ENCODE measurements around the gene MFSD2A.
"Not testable (repeated sequence)": the region's sequence is repeated elsewhere in the genome, so short reads cannot be mapped to it uniquely, and the experiment has no call there.

The MFSD2A gene

DNA sequence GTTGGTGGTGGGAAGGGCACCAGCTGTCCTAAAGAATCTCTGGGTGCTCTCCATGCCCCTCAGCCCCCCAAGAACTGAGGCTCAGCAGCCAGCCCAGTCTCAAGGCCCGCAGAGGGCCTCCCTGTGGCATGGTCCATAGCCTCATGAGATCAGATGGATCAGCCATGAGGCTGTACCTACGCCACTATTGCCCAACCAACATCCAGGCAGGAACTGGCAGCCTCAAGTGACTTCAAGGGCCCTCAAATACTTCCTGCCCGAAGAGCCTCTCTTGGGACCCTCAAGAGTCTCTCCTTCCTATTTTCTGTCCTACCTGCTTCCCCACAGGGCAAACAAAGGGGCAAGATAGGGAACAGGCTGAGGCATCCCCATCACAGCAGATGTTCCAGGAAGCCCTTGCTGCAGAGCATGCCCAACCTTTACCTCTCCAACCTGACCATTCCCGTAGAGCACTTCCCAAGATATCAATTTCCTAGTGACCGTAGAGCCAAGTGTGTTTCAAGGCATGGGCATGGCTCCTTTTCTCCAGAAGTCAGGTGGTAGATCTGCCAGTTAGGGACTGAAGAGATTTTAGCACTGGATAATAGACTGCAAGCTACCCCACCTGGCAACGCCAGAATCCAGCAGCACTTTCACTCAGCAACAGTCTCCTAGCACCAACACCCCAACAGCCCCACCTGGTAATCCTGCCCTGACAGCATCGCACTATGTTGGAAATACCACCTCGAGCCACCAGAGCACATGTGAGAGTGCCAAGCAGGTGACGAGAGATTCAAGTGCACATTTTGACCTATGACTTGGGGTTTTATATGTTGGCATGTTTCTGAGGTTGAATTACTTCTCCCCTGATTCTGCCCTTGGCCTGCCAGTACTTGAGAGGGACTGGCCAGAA is 13.7 kb upstream of the MFSD2A start:
- DNase-seq, result no peak

DNA sequence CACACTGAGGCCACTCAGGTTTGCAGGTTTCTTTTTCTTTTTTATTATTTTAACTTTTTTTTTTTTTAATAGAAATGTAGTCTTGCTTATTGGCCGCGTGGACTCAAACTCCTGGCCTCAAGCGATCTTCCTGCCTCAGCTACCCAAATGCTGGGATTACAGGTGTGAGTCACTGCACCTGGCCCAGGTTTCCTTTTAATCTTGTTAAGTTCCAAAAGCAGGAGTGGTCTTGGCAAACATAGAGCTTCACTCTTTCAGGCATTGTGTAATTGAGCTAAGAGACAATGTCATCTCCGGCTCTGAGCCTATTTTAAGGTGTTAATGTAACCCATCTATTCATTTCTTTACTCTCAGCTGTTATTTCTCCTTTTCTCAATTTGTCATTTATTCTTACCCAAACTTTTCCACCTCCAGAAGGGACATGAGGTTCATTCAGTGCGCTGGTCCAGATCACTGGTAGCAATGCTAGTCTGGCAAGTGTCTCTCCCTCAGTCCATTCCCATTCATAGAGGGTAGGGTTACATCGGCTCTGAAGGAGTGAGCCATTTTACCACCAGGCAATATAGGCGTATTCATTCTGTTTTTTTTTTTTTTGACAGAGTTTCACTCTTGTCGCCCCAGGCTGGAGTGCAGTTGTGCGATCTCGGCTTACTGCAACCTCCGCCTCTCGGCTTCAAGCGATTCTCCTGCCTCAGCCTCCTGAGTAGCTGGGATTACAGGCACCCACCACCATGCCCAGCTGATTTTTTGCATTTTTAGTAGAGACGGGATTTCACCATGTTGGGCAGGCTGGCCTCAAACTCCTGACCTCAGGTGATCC is 11.3 kb upstream of the MFSD2A start:
- DNase-seq, result no peak

DNA sequence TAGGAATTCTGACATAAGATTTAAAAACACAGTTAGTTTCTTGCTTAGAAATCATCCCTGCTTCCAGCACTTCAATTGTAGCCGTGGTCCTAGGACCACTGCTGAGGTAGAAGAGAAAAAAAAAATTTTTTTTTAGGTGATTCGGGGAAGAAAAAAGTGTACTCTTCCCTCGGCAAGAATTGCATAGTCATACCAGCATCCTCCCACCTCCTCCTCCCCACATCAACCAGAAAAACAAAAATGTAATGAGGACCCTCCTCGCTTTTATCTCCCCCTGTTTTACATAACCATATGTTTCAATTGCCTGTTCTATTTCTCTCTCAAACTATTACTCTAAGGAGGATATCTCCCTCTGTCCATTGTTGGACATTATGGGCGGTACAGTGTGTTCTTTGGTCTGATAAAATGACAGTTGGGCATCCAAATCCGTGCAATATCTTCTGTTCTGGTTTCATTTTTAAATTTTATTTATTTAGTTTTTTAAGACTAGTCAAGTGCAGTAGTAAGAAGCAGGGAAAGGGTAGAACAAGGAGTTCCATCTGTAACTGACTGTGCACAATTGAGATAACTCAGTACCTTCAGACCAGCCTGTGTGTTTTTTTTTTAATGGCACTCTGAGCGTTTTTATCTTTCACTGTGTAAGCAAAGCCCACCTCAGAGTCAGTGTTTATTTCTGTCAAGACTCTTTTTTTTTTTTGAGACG is 10.4 kb upstream of the MFSD2A start:
- DNase-seq, result no peak

DNA sequence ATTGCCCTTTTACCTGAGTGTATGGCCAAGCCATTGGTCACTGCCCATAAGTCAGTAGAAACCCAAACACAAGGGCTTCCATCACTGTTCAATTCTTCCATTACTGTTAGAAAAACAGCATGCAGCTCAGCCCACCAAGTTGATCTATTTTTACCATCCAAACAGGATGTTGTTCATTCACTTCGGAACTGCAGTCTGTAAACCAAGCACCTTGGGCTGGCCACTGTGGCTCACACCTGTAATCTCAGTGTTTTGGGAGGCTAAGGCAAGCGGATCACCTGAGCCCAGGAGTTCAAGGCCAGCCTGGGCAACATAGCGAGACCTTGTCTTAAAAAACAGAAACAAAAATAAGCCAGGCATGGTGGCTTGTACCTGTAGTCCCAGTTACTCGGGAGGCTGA is 8.7 kb upstream of the MFSD2A start:
- no peak for DNase-seq

DNA sequence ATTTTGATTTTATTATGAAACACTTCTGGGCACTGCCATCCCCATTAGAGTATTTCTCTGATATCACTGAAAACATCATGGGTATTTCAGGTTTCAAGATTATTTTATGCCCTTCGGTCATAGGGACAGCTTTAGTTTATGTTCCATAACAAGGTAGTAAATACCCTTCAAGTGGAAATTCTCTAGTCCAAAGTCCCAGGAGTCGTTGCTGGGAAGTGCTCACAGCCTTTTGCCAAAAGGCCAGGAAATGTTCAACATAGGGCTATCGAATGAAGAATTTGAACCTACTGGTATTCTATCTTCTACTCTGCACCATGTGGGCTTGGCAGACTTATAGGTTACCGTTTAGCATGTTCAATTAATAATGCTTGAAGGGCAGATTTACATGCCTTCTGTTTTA is 7.7 kb upstream of the MFSD2A start:
- DNase-seq, result no peak

DNA sequence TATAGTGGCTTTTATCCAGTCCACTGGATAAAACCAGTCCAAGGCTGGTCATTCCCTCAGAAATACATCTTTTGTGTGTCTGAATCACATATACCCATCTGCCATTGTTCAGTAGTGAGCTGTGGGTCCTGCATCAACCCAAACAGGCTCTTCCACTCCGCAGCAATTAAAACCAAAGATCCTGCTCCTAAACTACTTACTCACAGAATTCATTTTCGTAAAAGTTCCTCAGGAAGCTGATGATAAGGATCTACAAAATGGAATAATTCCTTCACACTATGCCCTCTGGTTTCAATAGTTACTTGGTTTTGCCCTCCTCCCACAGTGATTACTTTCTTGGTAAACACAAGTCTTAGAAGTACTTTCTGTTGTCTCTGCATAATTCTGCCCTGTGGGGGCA is 5.1 kb upstream of the MFSD2A start:
- DNase-seq, result no peak

DNA sequence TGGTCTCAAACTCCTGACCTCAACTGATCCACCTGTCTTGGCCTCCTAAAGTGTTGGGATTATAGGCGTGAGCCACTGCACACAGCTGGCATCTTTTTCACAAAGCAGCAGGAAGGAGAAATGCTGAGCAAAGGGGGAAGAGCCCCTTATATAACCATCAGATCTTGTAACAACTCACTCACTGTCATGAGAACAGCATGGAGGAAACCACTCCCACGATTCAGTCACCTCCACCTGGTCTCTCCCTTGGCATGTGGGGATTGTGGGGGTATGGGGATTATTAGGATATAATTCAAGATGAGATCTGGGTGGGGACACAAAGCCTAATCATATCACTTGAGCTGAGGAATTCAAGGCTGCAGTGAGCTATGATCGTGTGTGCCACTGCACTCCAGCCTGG is 3.0 kb upstream of the MFSD2A start:
- no peak for DNase-seq

DNA sequence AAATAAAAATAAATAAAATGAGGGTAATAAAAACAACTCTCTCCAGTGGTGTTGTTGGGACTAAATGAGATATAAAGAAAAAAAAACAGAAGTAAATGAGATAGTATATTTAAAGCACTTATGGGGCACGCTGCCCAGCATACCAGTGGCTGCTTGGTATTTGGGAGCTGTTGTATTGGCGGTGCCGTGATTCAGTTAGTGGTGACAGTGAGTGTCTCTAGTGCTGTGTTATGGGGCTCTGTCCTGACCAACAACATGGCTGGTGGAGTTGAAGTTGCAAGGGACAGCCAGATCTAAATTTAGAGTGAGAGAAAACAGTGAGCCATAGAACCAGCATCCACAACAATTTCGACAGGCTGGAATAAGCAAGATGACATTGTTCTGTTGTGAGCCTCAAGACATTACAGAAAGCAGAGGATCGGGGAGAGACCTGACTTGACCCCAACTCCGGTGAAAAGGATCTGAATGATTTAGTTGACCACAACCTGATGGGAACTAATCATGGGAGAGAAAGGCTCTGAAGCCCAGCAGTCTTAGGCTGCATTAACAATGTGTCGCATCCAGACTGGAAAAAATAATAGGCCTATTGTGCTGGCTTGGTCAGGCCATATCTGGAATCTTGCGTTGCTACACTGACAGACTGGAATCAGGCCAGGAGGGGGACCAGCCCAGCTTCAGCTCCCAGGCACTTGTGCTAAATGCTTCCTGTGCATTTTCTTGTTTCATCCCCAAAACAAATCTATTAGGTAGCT is 2.4 kb upstream of the MFSD2A start:
- DNase-seq, result no peak

DNA sequence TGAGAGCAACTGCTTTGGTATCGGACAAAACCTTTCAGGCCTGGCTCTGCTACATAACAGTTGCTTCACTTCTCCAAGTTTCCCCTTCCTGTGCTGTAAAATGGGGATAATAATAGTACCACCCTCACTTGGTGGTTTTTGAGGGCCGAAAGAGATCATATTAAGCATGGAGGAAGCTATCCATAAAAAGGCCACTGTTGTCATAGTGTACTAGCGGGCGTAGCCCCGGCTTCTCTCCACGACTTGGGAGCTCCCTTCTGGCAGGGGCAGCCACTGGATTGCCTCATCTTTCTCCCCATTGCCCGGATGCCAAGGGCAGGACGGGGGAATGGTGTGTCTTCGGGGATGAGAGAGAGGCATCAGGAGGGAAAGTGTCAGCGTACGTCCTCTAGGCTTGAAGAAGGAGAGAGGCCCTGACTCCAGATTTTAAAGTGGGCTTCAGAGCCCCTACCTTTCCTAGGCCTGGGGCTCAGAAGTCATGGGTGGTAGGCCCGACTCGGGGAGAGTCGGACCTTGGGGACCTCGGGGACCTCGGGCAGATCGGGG is 548 bp upstream of the MFSD2A start:
- no peak for DNase-seq

DNA sequence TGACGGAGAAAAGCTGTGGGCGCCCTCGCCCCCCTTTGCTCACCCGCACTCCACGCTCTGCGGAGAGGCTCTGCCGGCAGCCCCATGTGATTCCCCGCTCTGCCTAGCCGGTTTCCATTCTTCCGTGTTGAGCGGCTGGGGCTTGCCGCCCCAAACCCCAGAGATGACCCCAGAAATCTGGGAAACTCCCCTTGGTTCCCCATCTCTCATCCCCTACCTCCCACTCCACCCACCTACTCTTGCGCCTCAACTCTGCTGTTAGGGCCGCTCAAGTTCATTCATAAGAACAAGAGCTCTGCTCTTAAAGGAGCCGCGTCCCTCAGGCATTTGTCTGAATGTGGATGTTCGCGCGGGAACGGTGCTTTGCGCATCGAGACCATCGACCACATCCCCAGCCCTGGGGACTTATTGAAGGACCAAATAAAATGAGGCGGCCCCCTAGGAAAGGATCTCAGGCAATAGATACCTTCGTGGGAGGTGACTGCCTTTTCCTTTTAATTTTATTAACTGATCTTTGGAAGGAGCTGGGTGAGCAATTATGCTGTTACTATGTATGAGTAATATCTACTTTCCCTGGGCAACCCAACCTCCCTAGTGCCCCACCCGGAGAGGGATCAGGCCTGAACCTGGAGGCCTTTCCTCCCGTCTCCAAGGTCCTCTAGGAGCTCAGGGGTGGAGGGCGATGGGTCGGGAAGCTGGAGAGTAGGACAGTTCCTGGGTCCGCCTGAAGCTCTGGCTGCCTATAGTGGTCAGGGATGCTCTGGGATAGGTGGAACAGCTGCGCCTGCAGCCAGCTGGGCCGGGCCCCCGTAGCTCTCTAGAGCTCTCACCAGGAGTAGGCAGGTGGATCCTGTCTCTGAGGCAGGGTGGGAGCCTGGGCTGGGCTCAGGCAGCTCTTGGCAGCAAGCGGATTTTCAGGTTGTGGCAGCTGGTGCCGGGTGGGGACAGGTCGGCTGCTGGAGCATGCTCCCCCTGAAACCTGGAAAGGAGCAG is 898 bp downstream of the MFSD2A start:
- DNase-seq, result peak; percentile 36

DNA sequence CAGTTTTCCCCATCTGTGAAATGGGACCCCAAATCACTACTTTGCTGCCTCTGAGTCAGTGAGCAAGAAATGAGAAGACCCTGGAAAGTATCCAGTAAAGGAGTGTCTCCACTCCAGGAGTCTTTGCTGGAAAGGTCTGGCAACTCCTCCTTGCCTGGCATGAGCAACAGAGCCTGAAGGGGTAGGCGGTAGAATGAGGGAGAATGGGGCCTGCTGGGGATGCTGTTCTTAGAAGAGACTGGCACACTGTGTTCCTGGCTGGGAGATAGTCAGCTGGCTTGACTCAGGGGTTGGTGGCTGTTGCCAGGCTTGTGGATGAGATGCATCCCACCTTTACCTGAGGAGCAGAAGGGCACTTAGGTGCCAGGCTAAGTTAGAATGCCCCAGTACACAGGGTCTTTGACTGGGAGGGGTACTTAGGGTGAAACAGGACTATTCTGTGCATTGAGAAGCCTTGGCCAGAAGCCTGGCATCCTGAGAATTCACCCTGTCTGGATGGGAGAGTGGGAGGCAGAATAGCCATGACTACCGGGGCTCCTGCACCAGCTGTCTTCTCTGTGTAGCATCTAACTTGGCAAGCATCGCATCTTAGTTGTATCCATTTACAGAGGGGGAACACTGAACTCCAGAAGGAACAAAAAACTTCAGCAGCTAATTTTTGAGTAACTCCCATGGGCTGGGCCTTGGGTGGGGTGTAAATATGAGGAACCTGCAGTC is 2.5 kb downstream of the MFSD2A start:
- DNase-seq, result no peak

DNA sequence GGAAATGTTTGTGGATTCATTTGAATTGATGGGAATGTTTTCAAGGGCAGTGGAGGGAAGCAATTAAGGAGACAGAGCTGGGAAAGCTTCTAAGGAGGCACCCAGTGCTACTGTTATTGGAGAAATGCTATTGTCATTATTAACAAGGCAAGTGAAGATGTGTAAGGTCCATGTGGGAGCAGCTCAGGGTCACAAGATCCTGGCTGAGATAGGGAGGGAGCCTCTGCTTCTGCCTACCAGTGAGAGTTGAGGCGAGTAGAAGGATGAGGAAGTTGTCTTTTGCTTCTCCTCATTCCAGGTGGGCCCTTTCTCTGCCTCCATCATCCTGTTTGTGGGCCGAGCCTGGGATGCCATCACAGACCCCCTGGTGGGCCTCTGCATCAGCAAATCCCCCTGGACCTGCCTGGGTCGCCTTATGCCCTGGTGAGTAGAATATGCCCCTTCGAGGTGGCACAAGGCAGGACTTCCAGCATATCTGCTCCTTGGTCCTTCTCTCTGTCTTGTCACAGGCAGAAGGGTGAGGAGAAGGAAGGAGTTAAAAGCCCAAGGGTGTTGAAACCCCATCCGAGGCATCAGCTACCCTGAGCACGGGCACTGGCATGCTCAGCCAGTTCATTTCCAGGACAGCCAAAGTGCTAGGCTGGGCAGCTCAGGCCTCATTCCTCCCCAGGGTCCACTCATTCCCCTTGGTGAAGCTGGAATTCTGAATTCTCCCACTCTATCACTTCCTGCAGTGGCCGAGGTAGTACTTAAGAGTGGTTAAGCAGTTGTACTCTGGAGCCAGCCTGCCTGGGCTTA is 3.7 kb downstream of the MFSD2A start:
- DNase-seq, result no peak

DNA sequence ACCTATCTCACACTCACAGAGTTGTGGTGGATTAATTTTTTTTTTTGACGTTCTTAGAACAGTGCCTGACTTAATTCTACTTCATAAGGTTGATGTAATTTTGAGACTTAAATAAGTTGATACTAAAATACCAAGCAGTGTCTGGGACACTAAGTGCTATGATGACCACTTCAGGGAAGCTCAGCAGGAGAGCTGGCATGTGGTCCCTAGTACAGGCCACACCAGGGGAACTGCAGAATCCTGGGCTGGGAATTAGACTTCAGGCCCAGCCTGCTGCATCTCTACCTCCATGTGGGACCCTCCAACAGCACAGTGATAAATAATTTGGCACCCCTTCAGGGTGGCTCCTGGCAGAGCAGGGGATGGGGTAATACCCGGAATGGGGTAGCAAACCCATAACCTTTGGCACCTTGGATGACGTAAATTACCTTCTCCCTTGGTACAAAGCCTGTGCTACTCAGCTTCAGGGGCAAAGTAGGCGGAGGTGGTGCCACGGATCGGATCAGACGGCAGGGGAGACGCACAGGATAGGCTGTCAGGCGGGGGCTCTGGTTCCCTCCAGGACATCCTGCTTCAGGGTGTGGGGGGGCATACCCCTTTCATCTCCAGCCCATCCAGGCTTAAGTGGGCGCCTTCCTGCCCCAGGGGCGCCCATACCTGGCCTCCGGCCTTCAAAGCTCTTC is 4.8 kb downstream of the MFSD2A start:
- DNase-seq, result no peak

DNA sequence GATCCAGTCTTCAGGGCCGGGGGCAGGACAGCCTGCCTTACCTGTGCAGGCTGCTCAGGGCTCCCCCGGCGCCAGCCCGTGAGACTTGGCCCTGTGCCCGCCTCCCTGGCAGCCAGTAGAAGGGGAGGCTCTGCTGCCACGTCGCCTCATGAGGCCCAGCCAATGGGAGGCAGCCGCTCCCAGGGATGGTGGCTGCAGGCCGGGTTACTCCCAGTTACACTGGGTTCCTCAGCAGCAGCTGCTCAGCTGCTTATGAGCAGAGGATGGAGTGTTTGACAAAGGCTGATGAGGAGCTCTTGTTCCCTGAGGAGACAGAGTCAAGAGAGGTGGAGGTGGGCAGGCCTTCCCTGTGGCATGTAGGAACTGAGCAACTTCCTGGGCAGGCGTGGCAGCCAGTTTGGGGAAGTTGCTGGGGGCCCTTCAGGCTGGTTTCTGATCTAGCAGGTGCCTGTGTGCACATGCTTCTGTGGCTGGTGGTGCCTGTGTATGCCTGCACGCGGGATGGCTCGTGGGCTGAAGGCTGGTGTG is 5.5 kb downstream of the MFSD2A start:
- peak; percentile 52 for DNase-seq

DNA sequence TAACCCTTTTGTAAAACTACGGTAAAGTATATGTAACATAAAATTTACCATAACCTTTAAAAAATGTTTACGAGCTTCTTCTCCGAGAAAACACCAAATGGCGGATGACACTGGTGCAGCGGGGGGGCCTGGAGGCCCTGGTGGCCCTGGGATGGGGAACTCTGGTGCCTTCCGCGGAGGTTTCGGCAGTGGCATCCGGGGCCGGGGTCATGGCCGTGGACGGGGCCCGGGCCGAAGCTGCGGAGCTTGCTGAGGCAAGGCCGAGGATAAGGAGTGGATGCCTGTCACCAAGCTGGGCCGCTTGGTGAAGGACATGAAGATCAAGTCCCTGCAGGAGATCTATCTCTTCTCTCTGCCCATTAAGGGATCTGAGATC is 7.5 kb downstream of the MFSD2A start:
- DNase-seq, result no peak

DNA sequence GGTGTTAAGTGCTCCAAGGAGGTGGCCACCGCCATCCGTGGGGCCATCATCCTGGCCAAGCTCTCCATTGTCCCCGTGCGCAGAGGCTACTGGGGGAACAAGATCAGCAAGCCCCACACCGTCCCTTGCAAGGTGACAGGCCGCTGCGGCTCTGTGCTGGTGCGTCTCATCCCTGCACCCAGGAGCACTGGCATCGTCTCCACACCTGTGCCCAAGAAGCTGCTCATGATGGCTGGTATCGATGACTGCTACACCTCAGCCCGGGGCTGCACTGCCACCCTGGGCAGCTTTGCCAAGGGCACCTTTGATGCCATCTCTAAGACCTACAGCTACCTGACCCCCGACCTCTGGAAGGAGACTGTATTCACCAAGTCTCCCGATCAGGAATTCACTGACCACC is 8.0 kb downstream of the MFSD2A start:
- not testable (repeated sequence) for DNase-seq

DNA sequence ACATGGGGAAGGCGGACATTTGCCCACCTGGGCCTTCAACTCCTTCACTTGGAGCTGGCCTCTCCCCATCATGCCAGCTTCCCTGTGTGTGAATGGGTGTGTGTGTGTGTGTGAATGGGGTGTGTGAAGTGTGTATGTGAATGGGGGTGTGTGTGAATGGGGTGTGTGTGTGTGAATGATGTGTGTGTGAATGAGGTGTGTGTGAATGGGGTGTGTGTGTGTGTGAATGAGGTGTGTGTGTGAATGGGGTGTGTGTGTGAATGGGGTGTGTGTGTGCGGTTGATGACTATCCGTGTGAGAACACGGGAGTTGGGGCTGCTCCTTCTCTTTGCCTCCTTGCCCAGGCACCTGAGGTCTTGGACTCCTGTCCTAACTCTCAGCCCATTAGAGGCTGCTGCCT is 9.6 kb downstream of the MFSD2A start:
- DNase-seq, result no peak

DNA sequence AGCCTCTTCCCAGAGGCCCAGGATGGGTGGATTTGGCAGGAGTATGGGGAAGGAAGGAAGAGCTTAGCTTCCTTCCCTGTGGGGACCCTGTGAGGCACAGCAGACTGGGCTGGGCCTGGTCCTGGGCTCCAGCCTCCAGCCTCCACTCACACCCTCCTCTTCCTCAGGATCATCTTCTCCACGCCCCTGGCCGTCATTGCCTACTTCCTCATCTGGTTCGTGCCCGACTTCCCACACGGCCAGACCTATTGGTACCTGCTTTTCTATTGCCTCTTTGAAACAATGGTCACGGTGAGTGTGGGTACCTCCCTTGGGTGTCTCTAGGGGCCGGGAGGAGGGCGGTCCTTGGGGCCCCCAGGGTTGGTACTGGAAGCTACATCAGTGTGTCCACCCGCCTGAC is 10.1 kb downstream of the MFSD2A start:
- no peak for DNase-seq

DNA sequence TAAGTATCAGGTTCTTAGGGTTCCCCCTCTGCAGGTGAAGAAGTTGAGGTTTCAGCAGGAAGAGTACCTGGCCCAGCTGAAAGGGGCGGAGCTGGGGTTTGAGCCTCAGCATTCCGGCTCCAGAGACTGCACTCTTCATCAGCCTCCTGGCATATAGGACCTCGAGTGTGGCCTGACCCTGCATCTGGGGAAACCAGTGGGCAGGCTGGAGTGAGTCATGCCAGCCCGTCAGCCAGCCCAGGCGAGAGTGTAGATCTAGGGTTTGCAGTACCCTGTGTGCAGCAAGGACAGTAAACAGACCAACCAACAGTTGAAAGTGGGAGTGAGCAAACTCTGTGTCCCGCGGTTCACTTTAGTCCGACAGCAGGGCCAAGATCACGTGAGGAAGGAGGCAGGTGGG is 14.1 kb downstream of the MFSD2A start:
- DNase-seq, result no peak
